Fibroblast of skin of left biceps (primary cell): Measurements from ENCODE around the gene OR52I2.

Experiments
- DNase-seq, 2 experiments: peaks; one replicate each; pipeline ENCODE4 v3.0.0-alpha.2; 2013; ENCODE audit warnings: low read depth in 2 of 2

Gene OR52I2

DNA sequence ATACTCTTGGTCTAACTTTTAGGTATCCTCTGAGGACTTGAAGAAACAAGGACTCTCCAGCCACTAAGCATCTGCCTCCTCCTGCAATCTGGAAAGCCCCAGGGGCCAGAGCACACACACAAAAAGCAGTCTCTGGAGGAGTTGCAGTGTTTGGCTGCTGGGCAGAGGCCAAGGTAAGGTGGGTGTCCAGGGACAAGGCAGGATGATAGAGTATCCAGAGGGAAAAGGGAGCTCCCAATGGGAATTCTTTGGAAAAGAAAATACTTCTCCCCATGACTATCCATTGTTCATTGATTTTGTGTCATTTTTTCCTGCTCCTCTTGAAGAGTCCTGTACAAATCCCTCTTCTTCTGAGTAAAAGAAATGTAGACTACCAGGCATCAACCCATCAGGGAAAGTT is at the start of gene OR52I2:
OR52I2 (plus strand) TSS at position 301 of the 400 bp plus-strand sequence.
- DNase-seq: no peak

DNA sequence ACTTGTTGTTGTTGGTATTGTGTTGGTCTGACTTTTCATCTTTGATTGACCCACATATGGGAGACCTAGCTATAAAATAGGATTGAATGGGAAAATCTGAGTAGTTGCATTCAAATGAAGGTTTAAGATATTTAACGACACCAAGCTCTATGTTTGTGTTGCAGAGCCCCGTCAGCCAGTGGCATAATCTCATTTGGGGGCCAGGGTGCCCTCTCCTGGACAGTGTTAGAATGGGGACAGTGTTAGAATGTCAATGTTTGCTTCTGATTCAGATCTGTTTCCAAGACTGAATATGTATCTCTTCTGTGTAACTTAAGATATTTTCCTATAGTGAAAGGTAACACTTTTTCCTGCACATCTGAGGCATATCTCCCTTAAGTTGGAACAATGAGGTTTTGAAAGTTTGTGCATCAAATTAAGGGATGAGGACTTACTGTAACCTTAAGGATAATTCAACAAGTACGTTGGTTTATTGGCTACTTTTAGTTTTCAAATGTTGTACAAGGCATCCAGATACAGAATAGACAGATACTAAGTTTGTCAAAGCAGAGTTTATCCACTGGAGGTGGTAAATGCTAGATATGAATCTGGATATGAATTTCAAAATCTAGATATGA is 41.8 kb upstream of the OR52I2 start:
- DNase-seq: peak in 1 of 2 experiments; percentile 1

DNA sequence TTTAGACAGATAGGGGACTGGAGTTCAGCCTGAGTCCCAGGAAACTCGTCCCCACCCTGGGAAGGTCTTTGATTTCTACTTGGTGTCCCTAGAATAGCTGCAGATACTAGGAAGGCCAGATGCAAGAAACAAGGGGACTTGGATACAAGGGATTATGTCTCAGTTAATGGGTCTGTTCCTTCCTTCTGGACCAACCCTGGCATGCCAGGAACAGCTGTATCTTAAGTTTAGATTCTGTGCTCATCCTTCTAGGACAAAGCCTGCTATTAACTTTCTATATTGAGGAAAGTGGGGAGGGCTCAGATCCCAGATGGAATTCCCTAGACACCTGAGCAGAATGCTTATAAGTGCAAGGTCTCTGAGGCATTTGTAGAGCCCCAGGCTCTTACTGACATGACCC is 40.5 kb upstream of the OR52I2 start:
- DNase-seq: no peak

DNA sequence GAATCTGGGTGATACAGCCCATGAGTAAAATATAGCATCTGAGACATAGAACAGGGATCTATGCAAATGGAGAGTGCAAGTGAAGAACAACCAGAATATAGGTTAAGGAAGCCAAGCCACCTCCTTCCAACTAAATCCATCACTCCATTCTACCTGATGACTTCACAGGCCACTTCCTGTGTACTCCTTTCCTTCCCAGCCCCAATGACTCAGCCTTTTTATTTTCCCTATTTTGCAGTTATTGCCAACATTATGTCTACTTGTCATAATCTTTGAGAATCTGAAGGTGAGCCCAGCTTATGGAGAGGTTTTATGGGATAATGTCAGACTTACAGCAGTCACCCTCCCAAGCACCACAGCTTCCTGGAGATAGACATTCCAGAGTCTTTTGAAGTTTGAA is 38.0 kb upstream of the OR52I2 start:
- DNase-seq: no peak

DNA sequence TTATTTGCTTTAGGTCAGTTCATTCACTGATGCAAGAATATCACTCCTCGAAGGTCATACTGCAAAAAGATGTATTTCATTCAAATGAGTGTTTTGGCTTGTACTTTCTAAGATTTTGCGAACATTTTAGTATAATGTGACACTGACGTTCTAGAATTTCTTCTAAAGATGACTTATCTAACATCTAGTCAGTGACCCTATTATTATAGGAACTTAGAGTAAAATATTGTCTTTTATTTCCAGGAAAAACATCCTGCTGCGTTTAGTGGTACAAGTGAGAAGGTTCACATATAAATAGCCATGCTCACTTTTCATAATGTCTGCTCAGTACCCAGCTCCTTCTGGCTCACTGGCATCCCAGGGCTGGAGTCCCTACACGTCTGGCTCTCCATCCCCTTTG is 36.7 kb upstream of the OR52I2 start, which contains the start of gene OR52M1:
OR52M1 (plus strand) TSS at position 301 of the 400 bp plus-strand sequence; CDS start at position 301, 0 bp downstream.
- no peak for DNase-seq

DNA sequence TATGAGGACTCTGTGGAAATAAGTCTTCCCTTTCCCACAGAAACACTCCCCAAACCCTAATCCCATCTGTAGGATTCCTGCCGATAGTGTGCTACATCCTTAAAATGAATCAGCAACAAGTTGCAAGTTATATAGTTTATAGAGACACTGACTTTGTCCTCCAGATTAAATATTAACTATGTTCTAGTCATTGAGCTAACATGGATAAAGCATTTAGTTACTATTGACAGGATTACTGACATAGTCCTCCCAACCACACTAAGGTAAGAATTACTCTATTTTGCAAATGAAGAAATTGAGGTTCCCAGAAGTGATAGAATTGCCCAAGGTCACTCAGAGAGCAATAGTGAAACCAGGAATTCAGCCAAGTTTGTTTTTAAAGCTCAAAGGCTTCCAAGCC is 34.7 kb upstream of the OR52I2 start:
- no peak for DNase-seq

DNA sequence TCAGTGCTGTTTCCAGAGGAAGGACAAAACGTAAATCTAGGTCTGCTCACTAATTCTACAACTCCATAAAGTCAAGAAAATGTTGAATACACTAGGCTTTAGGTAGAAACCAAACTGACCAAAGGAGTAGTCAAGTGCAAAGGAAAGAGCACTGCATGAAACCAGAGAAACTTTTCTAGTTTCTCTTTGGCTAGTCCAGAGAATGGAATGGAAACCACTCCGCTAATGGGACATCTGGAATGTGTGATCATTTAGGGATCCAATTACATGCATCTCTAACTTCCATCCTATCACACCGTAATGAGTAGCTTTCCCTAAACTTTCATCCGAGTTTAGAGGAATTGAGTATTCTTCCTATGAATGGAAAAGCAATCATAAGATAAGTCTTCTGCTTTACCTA is 34.1 kb upstream of the OR52I2 start:
- DNase-seq: no peak

DNA sequence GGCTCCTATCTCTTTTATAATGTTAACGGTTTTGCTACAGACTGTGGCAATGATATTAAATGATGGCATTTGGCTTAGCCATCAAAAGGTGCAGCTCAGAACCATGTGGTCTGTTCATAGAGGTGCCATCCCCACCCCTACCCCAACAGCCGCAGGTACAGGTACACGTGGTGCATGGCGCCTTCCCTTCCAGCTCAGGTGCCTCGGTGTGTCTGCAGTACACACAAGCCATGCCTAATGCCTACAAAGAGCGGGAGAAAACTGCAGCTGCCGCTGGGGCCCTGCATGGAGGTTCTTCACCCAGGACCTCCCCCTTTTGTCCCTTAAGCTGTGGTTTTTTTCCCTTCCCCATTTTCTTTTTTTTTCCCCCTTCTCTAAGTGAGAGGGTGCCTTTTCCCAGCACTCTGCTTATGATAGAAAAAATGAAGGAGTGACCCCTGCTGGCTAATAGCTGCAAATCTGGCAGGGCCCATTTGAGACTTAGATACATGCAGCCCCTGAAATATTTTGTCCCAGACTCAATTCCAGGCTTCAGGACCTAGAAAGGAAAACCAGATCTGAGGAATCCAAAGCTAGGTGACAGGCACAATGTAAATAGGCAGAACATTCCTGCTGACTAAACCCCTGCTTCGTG is 30.1 kb upstream of the OR52I2 start:
- DNase-seq: no peak

DNA sequence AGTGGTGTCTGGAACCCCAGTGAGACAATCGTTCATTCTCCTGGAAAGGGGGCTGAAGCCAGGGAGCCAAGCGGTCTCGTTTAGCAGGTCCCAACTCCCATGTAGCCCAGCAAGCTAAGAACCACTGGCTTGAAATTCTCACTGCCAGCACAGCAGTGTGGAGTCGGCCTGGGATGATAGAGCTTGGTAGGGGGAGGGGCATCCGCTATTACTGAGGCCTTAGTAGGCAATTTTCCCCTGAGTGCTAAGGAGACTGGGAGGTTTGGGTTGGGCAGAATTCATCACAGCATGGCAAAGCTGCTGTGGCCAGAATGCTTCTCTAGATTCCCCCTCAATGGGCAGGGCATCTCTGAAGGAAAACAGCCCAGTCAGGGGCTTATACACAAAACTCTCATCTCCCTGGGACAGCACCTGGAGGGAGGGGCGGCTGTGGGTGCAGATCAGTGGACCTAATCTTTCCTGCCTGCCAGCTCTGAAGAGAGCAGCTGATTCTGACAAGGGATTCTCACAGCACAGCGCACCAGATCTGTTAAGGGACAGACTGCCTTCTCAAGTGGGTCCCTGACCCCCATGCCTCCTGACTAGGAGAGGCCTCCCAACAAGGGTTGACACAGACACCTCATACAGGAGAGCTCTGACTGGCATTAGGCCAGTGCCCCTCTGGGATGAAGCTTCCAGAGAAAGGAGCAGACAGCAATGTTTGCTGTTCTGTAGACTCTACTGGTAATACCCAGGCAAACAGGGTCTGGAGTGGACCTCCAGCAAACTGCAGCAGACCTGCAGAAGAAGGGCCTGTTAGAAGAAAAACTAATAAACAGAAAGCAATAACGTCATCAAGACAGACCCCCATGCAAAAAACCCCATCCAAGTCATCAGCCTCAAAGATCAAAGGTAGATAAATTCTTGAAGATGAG is 21.8 kb upstream of the OR52I2 start:
- no peak for DNase-seq

DNA sequence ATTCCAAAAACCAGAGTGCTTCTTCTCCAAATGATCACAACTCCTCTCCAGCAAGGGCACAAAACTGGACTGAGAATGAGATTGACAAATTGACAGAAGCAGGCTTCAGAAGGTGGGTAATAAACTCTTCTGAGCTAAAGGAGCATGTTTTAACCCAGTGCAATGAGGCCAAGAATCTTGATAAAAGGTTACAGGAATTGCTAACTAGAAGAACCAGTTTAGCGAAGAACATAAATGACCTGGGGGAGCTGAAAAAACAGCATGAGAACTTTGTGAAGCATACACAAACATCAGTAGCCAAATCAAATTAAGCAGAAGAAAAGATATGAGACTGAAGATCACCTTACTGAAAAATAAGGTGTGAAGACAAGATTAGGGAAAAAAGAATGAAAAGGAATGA is 21.1 kb upstream of the OR52I2 start:
- no peak for DNase-seq

DNA sequence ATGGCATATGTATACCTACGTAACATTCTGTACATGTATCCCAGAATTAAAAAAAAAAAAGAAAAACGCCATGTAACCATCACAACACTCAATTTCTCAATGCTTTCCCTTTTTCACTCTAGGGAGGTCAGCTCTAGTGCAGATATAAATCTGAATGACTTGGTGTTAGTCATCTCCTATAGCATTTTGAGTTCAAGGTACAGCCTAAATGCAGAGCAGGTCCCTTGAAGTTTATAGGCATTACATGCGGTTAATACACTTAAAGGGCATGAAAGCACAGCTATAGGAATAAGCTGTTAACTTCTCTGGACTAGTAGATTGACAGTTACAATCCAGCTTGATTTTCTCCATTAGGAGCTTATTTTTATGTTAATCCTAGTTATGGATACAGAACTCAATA is 16.2 kb upstream of the OR52I2 start:
- DNase-seq: no peak

DNA sequence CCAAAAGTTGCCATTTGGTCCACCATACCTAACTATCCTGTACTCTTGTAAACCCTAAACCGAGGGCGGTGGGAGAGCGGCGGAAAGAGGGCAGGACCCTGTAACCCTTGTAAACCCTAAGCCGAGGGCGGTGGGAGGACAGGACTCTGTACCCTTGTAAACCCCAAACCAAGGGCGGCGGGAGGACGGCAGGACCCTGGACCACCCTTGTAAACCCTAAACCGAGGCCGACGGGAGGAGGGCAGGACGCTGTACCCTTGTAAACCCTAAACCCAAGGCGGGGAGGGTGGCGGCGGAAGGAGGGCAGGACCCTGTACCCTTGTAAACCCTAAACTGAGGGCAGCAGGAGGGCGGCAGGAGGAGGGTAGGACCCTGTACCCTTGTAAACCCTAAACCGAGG is 12.5 kb upstream of the OR52I2 start:
- no peak for DNase-seq

DNA sequence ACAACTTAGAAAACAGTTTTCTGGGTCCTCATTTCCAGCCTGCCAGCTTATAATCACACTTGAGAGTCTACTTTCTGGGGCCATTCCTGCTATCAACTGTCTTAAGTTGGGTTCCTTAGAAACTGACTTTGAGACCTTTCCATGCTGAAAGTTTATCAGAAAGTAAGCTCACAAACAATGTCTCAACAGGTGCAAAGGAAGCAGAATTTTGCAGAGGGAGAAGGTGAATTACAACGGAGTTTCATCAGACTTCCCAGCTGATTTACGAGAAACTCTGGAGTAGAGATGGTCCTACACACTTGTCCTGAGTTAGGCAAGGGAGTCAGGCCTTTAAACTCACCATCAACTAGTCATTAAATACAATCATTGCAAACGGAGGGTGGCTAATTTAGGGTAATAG is 4.7 kb upstream of the OR52I2 start:
- no peak for DNase-seq

DNA sequence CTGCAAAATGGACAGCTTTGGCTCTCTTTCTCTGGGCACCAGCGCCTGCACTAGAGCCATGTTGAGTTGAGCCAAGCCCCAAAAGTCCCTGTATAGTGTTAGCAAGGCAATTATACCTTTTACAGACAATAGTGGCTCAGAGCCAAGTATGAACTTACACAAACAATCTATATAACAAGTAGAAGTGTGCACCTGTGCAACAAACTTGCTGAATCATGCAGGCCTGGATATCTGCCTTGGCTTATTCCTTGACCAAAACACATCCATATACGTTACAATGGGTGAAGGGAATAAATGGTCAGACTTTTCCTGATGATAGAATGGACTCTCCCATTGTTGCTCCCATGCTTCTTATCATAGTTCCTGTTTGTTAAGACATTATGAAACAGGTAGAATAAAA is 3.8 kb upstream of the OR52I2 start:
- no peak for DNase-seq

DNA sequence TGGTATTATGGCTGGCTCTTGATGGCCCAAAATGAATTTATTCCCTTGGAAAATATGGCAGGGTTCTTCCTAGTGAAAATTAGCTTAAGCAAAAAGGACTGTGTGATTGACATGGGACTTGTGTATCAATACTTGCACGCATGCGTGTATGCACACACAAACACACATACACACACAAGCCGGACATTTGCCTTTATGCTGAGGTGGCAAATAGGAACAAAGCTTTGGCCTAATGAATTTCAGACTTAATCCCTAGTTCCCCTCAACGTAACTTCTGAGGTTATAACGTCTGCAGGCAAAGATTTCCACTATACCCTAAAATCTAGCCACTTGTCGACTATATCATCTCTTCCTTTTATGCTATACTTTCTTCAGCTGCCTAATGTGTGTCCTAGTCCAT is 2.9 kb upstream of the OR52I2 start:
- DNase-seq: no peak

DNA sequence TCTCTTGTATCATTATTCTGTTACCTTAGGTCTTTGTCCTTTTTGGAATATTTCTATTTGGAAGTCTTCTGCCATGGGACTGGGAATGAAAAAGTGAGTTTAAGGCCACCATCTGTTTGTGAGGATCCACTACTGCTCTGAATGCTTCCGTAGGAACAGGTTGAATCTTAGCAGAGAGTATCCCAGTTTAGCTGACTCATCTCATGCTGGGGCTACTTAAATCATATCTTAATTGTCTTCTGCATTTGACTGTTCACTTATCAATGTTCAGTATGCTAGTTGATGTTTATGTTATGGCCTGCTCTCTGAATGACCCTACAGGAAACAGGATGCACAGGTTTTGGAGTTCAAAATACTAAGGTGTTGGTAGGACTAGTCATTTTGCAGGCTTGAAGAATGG is 1.4 kb upstream of the OR52I2 start:
- no peak for DNase-seq

DNA sequence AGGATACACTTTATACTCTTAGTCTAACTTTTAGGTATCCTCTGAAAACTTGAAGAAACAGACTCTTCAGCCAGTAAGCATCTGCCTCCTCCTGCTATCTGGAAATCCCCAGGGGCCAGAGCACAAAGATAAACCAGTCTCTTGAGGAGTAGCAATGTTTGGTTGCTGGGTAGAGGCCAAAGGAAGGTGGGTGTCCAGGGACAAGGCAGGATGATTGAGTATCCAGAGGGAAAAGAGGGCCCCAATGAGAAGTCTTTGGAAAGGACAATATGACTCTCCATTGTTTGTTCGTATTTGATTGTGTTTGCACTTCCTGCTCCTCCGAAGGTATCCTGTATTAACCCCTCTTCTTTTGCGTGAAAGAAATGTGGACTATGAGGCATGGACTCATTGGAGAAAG is 7.5 kb downstream of the OR52I2 start:
- DNase-seq: no peak

DNA sequence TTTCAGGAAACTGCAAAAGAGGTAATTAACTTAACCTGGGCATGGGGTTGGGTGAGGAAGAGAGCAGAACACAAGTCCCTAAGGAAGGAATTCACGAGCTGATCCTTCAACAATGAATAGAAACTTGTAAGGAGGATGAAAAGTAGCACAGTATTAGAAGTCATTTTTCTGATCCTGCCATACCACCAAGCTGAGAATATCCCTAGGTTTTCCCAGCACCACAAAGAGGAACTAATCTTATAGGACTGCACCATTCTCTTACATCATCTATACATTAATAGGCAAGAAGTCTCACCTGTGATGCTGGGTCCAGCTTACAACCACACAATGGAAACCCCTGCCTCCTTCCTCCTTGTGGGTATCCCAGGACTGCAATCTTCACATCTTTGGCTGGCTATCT is 12.2 kb downstream of the OR52I2 start, which contains the start of gene OR52I1:
OR52I1 (plus strand) TSS at position 301 of the 400 bp plus-strand sequence; CDS start at position 301, 0 bp downstream.
- DNase-seq: no peak

DNA sequence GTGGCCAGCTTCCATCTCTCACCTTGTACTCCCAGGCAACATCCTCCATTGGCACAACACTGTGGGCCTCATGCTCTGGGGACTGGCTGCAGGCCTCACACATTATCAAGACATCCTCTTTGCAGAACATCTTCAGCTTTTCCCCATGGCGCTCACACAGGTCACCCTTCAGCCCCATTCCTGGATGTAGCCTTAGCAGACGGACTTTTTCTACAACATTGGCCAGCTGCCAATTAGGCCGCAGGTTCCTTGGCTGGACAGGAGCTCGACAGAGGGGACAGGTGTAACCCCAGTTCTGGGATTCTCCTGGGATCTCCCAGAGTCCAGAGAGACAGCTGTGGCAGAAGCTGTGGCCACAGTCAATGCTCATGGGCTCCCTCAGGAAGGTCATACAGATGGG is 23.5 kb downstream of the OR52I2 start:
- no peak for DNase-seq

DNA sequence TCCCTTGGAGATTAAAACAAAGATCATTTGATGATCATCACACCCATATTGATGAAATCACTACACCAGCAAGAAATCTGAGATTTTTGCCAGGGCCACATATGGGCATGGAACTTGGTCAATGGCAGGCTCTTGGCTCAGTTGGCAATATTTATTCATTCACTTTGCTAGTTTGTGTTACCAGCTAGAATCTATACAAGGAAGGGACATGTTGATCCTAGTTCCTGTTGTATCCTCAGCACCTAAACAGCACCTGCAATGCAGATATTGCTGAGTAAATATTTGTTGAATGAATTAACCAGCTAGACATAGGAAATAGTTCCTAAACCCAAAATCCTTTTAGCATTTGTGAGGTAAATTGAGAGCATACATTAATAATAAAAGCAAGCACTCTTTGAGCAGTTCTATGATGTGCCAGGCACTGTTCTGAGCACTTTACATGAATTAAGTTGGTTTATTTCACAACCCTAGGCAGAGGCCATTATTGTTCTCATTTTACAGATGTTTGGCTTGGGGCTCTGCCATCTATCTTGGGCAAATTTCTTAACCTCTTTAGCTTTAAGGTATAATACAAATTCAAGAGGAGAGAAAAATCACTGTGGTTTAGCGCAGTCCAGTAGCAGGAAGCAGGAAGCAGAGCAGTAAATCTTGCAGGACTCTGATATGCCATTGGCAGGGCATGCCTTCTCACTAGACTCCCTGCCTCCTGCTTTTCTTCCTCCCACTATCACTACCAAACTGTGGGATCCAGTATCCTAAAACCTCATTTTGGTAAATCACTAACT is 24.9 kb downstream of the OR52I2 start:
- DNase-seq: no peak

DNA sequence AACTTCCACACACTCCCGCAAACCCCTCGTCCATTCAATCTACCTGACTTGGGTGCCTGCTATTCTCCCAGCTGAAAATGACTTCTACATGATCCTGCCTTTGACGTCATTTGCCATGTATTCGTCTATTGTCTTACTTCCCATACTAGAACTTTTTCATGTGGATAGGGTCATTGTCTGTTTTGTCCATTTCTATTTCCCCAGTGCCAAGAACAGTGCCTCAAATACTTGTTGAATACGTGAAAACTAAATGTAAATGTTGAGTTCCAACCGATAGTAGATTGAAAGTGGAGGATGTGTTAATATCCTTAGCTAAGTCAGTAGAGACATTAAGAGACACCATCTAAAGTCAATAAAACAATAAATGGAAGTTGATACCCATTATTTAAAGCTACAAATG is 25.6 kb downstream of the OR52I2 start:
- DNase-seq: no peak
